D341Med (cell line): ENCODE data around the gene LARP1.
A peak's percentile ranks its signal among the peaks of the same experiment; 100 is the strongest.
"Not testable (repeated sequence)": the region's sequence is repeated elsewhere in the genome, so short reads cannot be mapped to it uniquely, and the experiment has no call there.

Experiments used
- DNase-seq: peaks from one replicate; pipeline ENCODE4 v3.0.0; 2012; ENCODE audit warnings: low spot score

The LARP1 gene

GRCh38 chr5:154755361-154756008 is at the start of gene LARP1:
Gene LARP1 (plus strand): TSS chr5:154755377. CDS start chr5:154755758, 381 bp downstream.
- DNase-seq = peak; percentile 49

GRCh38 chr5:154706416-154706815 is 48.8 kb upstream of the LARP1 start:
- no peak for DNase-seq

- no peak for DNase-seq
Measured at GRCh38 chr5:154707641-154708040, 47.5 kb upstream of the LARP1 start.

- DNase-seq = no peak
Measured at GRCh38 chr5:154708207-154708606, 47.0 kb upstream of the LARP1 start.

- no peak for DNase-seq
Measured at GRCh38 chr5:154708846-154709245, 46.3 kb upstream of the LARP1 start.

- DNase-seq = no peak
Measured at GRCh38 chr5:154709368-154710305, 45.5 kb upstream of the LARP1 start.

- peak; percentile 42 for DNase-seq
Measured at GRCh38 chr5:154712518-154713437, 42.4 kb upstream of the LARP1 start.

- DNase-seq = no peak
Measured at GRCh38 chr5:154713615-154714125, 41.5 kb upstream of the LARP1 start.

- no peak for DNase-seq
Measured at GRCh38 chr5:154714266-154714986, 40.8 kb upstream of the LARP1 start.

GRCh38 chr5:154721481-154722058 is 33.6 kb upstream of the LARP1 start:
- DNase-seq = no peak

GRCh38 chr5:154722097-154722496 is 33.1 kb upstream of the LARP1 start:
- no peak for DNase-seq

GRCh38 chr5:154722936-154723335 is 32.2 kb upstream of the LARP1 start:
- no peak for DNase-seq

GRCh38 chr5:154723740-154724505 is 31.3 kb upstream of the LARP1 start:
- no peak for DNase-seq

- no peak for DNase-seq
Measured at GRCh38 chr5:154727361-154727760, 27.8 kb upstream of the LARP1 start.

- DNase-seq = no peak
Measured at GRCh38 chr5:154728939-154729588, 26.1 kb upstream of the LARP1 start.

GRCh38 chr5:154729613-154730012 is 25.6 kb upstream of the LARP1 start:
- DNase-seq = no peak

GRCh38 chr5:154730761-154731160 is 24.4 kb upstream of the LARP1 start:
- DNase-seq = not testable (repeated sequence)

- DNase-seq = no peak
Measured at GRCh38 chr5:154732212-154732611, 23.0 kb upstream of the LARP1 start.
